Activated T-cell treated with anti-CD3 and anti-CD28 coated beads for 24 hours (primary cell): ENCODE measurements around the gene SRSF2.
"Not testable (repeated sequence)": the region's sequence is repeated elsewhere in the genome, so short reads cannot be mapped to it uniquely, and the experiment has no call there.

Experiments
- DNase-seq: peaks from one replicate; pipeline ENCODE4 v3.0.0-alpha.2; 2020; ENCODE audit warnings: low read depth

SRSF2 gene

DNA sequence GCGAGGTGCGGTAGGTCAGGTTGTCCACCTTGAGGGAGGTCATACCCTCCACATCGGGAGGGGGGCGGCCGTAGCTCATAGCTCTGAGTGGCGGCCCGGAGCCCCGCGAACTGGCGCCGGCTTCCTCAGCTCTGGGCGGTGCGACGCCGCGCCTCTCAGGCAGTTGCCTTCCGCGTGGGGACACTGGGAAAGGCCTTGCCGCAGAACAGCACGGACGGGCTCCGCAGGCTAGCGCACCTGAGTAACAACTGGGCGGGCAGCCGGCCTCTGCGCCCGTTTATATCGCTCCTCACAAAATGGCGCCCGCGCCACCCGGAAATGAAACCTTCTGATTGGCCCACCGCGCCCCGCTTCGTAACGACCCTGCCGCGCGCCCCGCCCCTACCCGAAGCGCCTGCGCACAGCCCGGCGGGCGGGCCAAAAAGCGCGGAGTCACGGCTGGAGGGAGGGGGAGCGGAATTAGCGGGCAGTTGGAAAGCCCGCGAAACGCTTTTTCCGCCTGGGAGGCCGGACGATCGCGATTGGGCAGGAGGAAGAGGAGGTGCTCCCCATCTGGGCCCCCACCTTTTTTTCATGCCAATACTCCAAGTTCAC, at the start of gene SRSF2:
SRSF2 (minus strand) TSS at position 250 of the 594 bp plus-strand sequence; CDS start at position 79, 171 bp downstream.
- peak; percentile 99 for DNase-seq

GRCh38 chr17:76784926-76785325, 47.8 kb upstream of the SRSF2 start:
- DNase-seq = no peak

- no peak for DNase-seq
Observed at GRCh38 chr17:76783146-76783545, 46.0 kb upstream of the SRSF2 start.

GRCh38 chr17:76781056-76781982, 44.2 kb upstream of the SRSF2 start:
- no peak for DNase-seq

- DNase-seq = no peak
Observed at GRCh38 chr17:76775021-76775600, 38.0 kb upstream of the SRSF2 start.

GRCh38 chr17:76772842-76773525, 35.9 kb upstream of the SRSF2 start:
- DNase-seq = peak; percentile 30

DNA sequence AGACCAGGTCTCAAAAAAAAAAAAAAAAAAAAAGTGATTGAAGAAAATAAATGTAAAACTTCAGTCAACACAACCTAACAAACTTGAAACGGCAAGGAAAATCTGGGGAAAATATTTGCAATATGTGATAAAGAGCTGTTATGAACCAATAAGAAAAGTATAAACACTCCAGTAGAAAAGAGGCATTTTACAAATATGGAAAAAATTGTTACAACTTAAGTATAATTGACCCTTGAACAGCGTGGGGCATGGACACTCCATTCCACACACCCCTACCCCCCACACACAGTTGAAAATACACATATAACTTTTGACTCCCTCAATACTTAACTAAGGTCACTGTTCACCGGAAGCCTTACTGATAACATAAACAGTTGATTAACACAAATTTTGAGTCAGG, 21.4 kb upstream of the SRSF2 start:
- no peak for DNase-seq

DNA sequence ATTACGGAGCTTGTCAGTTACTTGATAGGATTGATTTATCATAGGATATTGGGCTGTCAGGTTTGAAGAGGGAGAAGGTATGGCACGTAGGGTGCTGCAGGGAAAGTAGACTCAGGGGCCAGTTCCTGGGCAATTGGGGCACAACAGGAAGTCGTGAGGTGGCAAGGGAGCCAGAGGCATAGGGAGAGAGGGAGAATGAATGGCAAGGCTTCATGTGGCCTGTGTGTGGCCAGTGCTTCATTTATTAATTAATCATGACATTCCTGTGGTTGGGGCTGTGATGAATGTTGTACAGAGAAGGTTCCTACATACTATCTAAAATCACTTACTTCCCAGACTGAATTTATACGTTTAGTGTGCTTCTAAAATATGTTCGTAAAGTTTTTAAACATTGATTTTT, 20.1 kb upstream of the SRSF2 start:
- DNase-seq = no peak

DNA sequence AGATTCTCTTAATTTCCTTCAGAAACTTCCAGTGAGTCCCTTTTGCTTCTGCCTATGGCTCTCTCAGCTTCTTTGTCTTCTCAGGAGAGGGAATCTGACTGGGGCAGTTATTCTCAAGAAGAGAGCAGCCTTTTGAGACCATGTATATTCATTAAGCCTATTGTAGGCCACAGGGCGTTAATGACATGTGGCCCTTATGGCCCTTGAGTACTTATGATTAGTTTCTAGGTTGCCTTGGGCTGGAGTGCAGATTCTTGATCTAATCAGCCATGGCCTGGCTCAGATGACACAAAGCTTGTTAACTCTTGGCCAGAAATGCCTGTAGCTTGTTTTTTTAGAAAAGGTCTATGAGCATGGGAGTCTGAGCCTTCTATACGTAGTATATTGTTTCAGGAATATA, 18.2 kb upstream of the SRSF2 start:
- DNase-seq = no peak

- no peak for DNase-seq
Observed at GRCh38 chr17:76753061-76753961, 16.2 kb upstream of the SRSF2 start.

- DNase-seq = no peak
Observed at GRCh38 chr17:76752006-76752405, 14.9 kb upstream of the SRSF2 start.

DNA sequence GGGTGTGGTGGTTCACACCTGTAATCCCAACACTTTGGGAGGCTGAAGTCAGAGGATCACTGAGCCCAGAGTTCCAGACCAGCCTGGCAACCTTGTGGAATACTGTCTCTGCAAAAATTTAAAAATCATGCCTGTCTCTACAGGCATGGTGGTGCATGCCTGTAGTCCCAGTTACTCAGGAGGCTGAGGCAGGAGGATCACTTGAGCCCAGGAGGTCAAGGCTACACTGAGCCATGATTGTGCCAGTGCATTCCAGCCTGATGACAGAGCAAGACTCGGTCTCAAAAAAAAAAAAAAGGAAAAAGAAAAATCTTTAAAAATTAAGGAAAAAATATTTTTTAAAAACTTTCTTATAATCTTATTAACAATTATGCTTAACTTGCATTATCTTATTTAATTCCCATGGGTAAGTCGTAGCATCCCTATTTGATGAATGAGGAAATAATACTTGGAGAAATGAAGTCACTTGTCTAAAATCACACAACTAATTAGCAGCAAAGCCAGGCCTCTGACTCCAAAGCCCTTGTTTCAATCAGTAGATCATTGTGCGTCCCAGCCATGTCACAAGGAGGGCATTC, 14.4 kb upstream of the SRSF2 start:
- DNase-seq = no peak

- DNase-seq = no peak
Observed at GRCh38 chr17:76748657-76749056, 11.5 kb upstream of the SRSF2 start.

GRCh38 chr17:76747716-76748363, 10.7 kb upstream of the SRSF2 start:
- DNase-seq = no peak

DNA sequence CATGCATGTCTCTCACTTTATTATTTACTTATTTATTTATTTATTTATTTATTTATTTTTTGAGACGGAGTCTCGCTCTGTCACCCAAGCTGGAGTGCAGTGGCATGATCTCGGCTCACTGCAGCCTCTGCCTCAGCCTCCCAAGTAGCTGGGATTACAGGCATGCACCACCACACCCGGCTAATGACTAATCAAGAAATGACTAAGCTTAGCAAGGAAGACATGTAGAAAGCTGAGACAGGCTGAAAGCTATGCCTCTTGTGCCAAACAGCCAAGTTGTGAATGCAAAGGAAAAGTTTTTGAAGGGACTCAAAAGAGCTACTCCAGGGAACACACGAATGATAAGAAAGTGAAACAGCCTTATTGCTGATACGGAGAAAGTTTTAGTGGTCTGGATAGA, 8.7 kb upstream of the SRSF2 start:
- not testable (repeated sequence) for DNase-seq

GRCh38 chr17:76744747-76745146, 7.6 kb upstream of the SRSF2 start:
- DNase-seq = no peak

DNA sequence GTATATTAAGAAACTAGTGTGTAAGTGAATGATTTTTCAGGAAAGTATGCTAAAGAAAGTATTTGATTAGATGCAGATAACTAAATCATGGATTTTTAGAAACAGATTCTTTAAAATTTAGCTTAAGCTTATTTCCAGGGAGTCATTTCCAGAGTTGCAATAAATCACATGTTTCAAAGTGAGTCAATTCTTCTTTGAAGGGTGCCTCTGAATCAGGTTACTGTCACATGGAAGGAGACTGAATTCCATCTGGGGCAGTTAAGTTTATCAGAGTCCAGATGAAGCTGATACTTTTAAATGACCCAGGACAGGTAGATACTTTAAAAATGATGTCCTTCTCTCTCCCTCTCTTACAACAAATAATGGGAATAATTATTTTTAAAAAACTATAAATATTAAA, 5.8 kb upstream of the SRSF2 start:
- DNase-seq = no peak

DNA sequence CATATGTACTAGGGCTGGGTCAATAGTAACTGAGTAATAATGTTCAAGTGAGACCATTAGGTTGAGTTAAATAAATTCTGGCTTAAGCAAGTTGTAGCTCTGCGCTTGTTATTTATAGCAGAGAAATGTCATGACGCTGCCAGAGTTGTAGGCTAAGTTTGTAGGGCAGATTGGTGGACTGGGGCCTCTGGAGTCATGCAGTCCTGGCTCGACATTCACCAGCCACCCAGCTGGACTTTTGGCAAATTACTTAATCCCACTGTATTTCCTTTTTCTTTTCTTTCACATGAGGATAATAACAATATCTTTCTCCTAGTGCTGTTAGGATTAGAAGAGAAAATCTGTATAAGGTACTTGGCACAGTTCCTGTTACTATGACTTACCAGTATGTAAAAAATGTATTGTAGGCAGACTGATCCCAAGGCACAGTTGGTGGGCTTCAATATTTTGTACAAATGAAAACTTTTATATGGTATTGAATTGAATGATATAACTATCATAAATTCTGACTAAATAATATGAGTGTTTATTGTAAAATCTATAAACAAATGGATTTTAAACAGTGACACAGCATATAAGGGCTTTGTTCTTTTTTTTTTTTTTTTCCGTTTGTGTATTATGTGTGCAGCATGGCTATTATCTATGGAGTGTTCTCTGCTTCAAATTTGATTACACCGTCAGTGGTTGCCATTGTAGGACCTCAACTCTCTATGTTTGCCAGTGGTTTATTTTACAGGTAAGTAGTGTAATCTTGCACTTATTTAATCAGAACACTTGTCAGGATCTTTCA, 3.4 kb upstream of the SRSF2 start:
- no peak for DNase-seq

- DNase-seq = not testable (repeated sequence)
Observed at GRCh38 chr17:76739568-76740115, 2.5 kb upstream of the SRSF2 start.
